GM23248 (cell line): Measurements from ENCODE around the gene ABITRAM.

Source experiments
- EZH2 ChIP-seq: fragments of 200-600 bp; sonication (generic); IDR thresholded peaks from 2 replicates; pipeline ENCODE4 v1.6.1; 2018; ENCODE audit warnings: antibody characterized with exemption, mild to moderate bottlenecking; ENCODE audit not compliant: insufficient read depth, poor library complexity, severe bottlenecking
- EZH2phosphoT487 ChIP-seq: fragments of 200-600 bp; sonication (generic); IDR thresholded peaks from 2 replicates; pipeline ENCODE4 v1.6.1; 2018; ENCODE audit warnings: antibody characterized with exemption, moderate library complexity, mild to moderate bottlenecking, low read depth; ENCODE audit not compliant: insufficient read depth

GRCh38 chr9:108933718-108934322, 380 bp upstream of the ABITRAM start, which contains the start of gene ELP1:
- TF ChIP-seq EZH2phosphoT487 (no peak), EZH2 (no peak)
